Ovary (tissue), 3 donors: Measurements from ENCODE around the gene RNPEP.

Experiments used
- EP300 ChIP-seq: sonication (generic); formaldehyde crosslinking; IDR thresholded peaks from one replicate; pipeline ENCODE4 v1.6.1; 2017; ENCODE audit warnings: antibody characterized with exemption
- POLR2A ChIP-seq: fragments of 450-650 bp; IDR thresholded peaks from one replicate; pipeline ENCODE4 v1.6.1; 2017; ENCODE audit warnings: antibody characterized with exemption, mild to moderate bottlenecking, moderate library complexity
- TF ChIP-seq, protein P1 (sequence below), 3 donors: fragments of 450-650 bp in 2 of 3; fragments of 200-600 bp in 1 of 3; IDR thresholded peaks; one replicate each; pipeline versions ENCODE4 v1.5.1 to v1.8.0; 2016 to 2022; ENCODE audit warnings: antibody characterized with exemption in 3 of 3, mild to moderate bottlenecking in 1 of 3
- donor health status: DM: no; HTN: no; CAD: no.

DNA sequence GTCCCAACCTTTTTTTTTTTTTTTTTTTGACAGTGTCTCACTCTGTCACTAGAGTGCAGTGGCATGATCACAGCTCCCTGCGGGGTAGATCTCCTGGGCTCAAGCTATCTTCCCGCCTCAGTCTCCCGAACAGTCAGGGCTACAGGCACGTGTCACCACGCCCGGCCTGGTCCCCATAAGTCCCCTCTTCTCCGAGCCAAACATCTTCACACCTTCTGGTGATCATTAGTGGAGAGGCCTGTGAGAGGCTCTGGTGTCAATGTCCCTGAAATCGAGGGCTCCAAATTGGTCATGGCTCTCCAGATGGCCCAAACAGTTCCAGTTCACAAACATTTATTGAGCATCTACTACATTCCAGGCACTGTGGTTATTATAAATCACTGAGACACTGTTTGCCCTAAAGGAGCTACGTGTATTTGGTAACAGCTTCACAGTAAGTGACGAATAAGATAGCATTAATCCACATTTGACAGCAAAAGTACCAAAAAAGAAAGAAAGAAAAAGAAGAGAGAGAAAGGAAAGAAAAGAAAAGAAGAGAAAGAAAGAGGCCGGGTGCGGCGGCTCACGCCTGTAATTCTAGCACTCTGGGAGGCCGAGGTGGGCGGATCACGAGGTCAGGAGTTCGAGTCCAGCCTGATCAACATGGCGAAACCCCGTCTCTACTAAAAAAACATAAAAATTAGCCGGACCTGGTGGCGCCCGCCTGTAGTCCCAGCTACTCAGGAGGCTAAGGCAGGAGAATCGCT, 28.0 kb upstream of the RNPEP start:
- TF ChIP-seq POLR2A: no peak
- no peak for TF ChIP-seq EP300
- TF ChIP-seq, protein P1, sequence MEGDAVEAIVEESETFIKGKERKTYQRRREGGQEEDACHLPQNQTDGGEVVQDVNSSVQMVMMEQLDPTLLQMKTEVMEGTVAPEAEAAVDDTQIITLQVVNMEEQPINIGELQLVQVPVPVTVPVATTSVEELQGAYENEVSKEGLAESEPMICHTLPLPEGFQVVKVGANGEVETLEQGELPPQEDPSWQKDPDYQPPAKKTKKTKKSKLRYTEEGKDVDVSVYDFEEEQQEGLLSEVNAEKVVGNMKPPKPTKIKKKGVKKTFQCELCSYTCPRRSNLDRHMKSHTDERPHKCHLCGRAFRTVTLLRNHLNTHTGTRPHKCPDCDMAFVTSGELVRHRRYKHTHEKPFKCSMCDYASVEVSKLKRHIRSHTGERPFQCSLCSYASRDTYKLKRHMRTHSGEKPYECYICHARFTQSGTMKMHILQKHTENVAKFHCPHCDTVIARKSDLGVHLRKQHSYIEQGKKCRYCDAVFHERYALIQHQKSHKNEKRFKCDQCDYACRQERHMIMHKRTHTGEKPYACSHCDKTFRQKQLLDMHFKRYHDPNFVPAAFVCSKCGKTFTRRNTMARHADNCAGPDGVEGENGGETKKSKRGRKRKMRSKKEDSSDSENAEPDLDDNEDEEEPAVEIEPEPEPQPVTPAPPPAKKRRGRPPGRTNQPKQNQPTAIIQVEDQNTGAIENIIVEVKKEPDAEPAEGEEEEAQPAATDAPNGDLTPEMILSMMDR (IDR thresholded peaks at IDR 0.05): no peak
